ENCODE data around the gene TAF11L14.

The TAF11L14 gene

GRCh38 chr5:17678751-17679324, 44.6 kb downstream of the TAF11L14 start:
- DNase-seq (ENCODE audit: low read depth in 3 of 3, low spot score in 1 of 3), result no peak

GRCh38 chr5:17679597-17680203, 45.4 kb downstream of the TAF11L14 start:
- no peak for DNase-seq (ENCODE audit: low read depth in 3 of 3, low spot score in 1 of 3)

- DNase-seq (ENCODE audit: low read depth in 3 of 3, low spot score in 1 of 3), result no peak
Observed at GRCh38 chr5:17680737-17681136, 46.5 kb downstream of the TAF11L14 start.

Measured in stimulated activated CD4-positive, alpha-beta T cell treated with anti-CD3 and anti-CD28 coated beads, TNF-alpha, amount 100 ng/mL, for 1 hour (primary cell).